ENCODE data around the gene HSPA1L. TPM values are rescaled to one million over a fixed set of nuclear protein-coding genes. Genes with fewer than 3 reads are reported as not detected.
A peak's percentile ranks its signal among the peaks of the same experiment; 100 is the strongest.

The HSPA1L gene
- total RNA-seq, 1 donor from 2014 or later, result 0.49 TPM

DNA sequence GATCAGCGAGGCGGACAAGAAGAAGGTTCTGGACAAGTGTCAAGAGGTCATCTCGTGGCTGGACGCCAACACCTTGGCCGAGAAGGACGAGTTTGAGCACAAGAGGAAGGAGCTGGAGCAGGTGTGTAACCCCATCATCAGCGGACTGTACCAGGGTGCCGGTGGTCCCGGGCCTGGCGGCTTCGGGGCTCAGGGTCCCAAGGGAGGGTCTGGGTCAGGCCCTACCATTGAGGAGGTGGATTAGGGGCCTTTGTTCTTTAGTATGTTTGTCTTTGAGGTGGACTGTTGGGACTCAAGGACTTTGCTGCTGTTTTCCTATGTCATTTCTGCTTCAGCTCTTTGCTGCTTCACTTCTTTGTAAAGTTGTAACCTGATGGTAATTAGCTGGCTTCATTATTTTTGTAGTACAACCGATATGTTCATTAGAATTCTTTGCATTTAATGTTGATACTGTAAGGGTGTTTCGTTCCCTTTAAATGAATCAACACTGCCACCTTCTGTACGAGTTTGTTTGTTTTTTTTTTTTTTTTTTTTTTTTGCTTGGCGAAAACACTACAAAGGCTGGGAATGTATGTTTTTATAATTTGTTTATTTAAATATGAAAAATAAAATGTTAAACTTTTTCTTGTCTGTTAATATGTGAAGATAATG lies 14.7 kb upstream of the HSPA1L start:
- peak; percentile 55 for DNase-seq (ENCODE audit: low spot score)
- peaks cover 3% of the 10 kb centered on the region for H3K27me3 Mint-ChIP-seq (ENCODE audit: insufficient read depth, low read depth)

GRCh38 chr6:31827286-31828079 lies 12.4 kb upstream of the HSPA1L start, which contains the start of gene HSPA1B:
TSS of gene HSPA1B (plus strand) at chr6:31827738. CDS start at chr6:31827951, 213 bp downstream.
- Histone ChIP-seq H3K27ac (peak within 1 kb of the TSS; percentile 73), H3K4me2 (peak within 1 kb of the TSS; percentile 85), H3K79me2 (ENCODE audit: low read depth) (peaks cover 24% of the 10 kb centered on the region), H3K27me3 (peaks cover 4% of the 10 kb centered on the region), H2AFZ (replicated peaks) (peak within 1 kb of the TSS; percentile 48), H3K4me3 (peak within 1 kb of the TSS; percentile 58), H3K9me3 (ENCODE audit: low read depth) (no peaks in the 10 kb centered on the region), H4K20me1 (ENCODE audit: low read depth) (no peaks in the 10 kb centered on the region), H3K9ac (no peak within 1 kb of the TSS), H3K4me1 (peaks cover 8% of the 10 kb centered on the region), H3K36me3 (no peaks in the 10 kb centered on the region), H3F3A (ENCODE audit: low read depth) (peaks cover 39% of the 10 kb centered on the region)
- TF ChIP-seq CTCF (IDR thresholded peaks at IDR 0.05) (no peak), EZH2 (IDR thresholded peaks at IDR 0.05) (no peak)
- H3K27me3 Mint-ChIP-seq (ENCODE audit: insufficient read depth, low read depth), result peaks cover 2% of the 10 kb centered on the region
- H3K4me3 Mint-ChIP-seq, result peak within 1 kb of the TSS; percentile 89
- H3K27ac Mint-ChIP-seq, result peak within 1 kb of the TSS; percentile 99
- no peaks in the 10 kb centered on the region for H3K9me3 Mint-ChIP-seq
- H3K4me1 Mint-ChIP-seq, result peaks cover 45% of the 10 kb centered on the region
- H3K36me3 Mint-ChIP-seq, result no peaks in the 10 kb centered on the region
- peak; percentile 99 for DNase-seq (ENCODE audit: low spot score)

More for the DNA sequence above, 14.7 kb upstream of the HSPA1L start:
- H3K27ac Mint-ChIP-seq, result peak overlapping the region; percentile 31
- Histone ChIP-seq H3K9me3 (ENCODE audit: low read depth) (no peaks in the 10 kb centered on the region), H3K27ac (no peak overlapping the region), H4K20me1 (ENCODE audit: low read depth) (no peaks in the 10 kb centered on the region), H3K79me2 (ENCODE audit: low read depth) (peaks cover 25% of the 10 kb centered on the region), H3K4me2 (peak overlapping the region; percentile 99), H3F3A (ENCODE audit: low read depth) (peaks cover 33% of the 10 kb centered on the region), H3K36me3 (no peaks in the 10 kb centered on the region), H3K4me3 (peak overlapping the region; percentile 77), H3K4me1 (peaks cover 8% of the 10 kb centered on the region), H3K27me3 (peaks cover 4% of the 10 kb centered on the region), H3K9ac (no peak overlapping the region), H2AFZ (replicated peaks) (peak overlapping the region; percentile 83)
- H3K4me1 Mint-ChIP-seq, result peaks cover 40% of the 10 kb centered on the region
- H3K36me3 Mint-ChIP-seq, result peaks cover under 1% of the 10 kb centered on the region
- peak; percentile 69 for TF ChIP-seq CTCF (IDR thresholded peaks at IDR 0.05)
- TF ChIP-seq EZH2phosphoT487 (IDR thresholded peaks at IDR 0.05), result no peak
- no peak for TF ChIP-seq EZH2 (IDR thresholded peaks at IDR 0.05)
- H3K4me3 Mint-ChIP-seq, result peak overlapping the region; percentile 91
- no peaks in the 10 kb centered on the region for H3K9me3 Mint-ChIP-seq

DNA sequence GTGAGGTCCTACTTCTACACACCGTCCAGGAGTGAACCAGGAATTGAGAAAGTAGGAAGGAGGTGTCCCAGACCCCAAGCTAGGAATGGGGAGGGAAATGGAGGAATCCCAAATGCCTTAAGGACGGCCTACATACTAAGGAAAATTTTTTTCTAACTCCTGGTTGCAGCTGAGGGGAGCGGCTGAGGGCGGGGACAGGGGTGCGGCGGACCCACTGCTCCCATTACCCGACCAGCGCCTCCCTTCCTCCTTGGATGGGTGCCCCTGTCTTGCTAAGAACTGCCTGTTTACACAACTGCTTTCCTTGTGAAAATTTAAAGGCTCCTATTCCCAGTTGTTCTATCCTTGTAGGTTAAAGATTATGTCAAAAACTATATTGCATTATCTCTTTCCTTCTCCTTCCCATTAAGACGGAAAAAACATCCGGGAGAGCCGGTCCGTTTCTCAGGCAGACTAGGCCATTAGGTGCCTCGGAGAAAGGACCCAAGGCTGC lies 11.8 kb upstream of the HSPA1L start:
- Histone ChIP-seq H3K4me3 (peak overlapping the region; percentile 47), H3K9ac (no peak overlapping the region), H3F3A (ENCODE audit: low read depth) (peaks cover 43% of the 10 kb centered on the region), H3K36me3 (no peaks in the 10 kb centered on the region), H3K27me3 (peaks cover 4% of the 10 kb centered on the region), H4K20me1 (ENCODE audit: low read depth) (no peaks in the 10 kb centered on the region), H3K27ac (peak overlapping the region; percentile 73), H2AFZ (replicated peaks) (peak overlapping the region; percentile 48), H3K4me1 (peaks cover 8% of the 10 kb centered on the region), H3K79me2 (ENCODE audit: low read depth) (peaks cover 24% of the 10 kb centered on the region), H3K4me2 (peak overlapping the region; percentile 79), H3K9me3 (ENCODE audit: low read depth) (no peaks in the 10 kb centered on the region)
- Mint-ChIP-seq H3K4me3 (peak overlapping the region; percentile 89), H3K9me3 (no peaks in the 10 kb centered on the region), H3K27me3 (ENCODE audit: insufficient read depth, low read depth) (peaks cover 2% of the 10 kb centered on the region), H3K36me3 (no peaks in the 10 kb centered on the region), H3K4me1 (peaks cover 50% of the 10 kb centered on the region), H3K27ac (peak overlapping the region; percentile 99)
- peak; percentile 57 for DNase-seq (ENCODE audit: low spot score)
- TF ChIP-seq CTCF (IDR thresholded peaks at IDR 0.05), result no peak
- no peak for TF ChIP-seq EZH2phosphoT487 (IDR thresholded peaks at IDR 0.05)
- no peak for TF ChIP-seq EZH2 (IDR thresholded peaks at IDR 0.05)
